MCF 10A (cell line): ENCODE data around the gene KLHDC7B. TPM values are rescaled to one million over a fixed set of nuclear protein-coding genes. Genes with fewer than 3 reads are reported as not detected.

Source experiments
- BruUV-seq: library from RNA; stranded (reverse); fragments of 400-500 nt; replicated peaks from 2 replicates; lab custom pipeline; 2021; lab: Mats Ljungman, UMichigan
- CTCF ChIA-PET: fragments of 300-600 bp; sonication (Branson Sonifier 250); formaldehyde crosslinking; extraction: SDS; loops from one replicate; lab custom pipeline; 2021; ENCODE audit warnings: antibody characterized with exemption, inconsistent platforms; lab: Yijun Ruan, JAX
- POLR2A ChIA-PET: fragments of 300-600, 350-650 bp; sonication (Branson Sonifier 250); formaldehyde crosslinking; extraction: SDS; loops from one replicate; lab custom pipeline; 2020; ENCODE audit warnings: antibody characterized with exemption, inconsistent platforms; lab: Yijun Ruan, JAX
- DNase-seq: peaks from one replicate; pipeline ENCODE4 v3.0.0-alpha.2; 2018; ENCODE audit not compliant: unreplicated experiment
- H3K27ac Mint-ChIP-seq: one replicate; pipeline ENCODE4 v1.8.0; 2022; ENCODE audit warnings: mild to moderate bottlenecking, low read depth, mixed read lengths; ENCODE audit not compliant: unreplicated experiment
- H3K27me3 Mint-ChIP-seq: one replicate; pipeline ENCODE4 v1.8.0; 2022; ENCODE audit warnings: mixed read lengths; ENCODE audit not compliant: insufficient read depth, unreplicated experiment
- H3K36me3 Mint-ChIP-seq: one replicate; pipeline ENCODE4 v1.8.0; 2022; ENCODE audit warnings: mild to moderate bottlenecking, moderate library complexity, mixed read lengths; ENCODE audit not compliant: insufficient read depth, unreplicated experiment
- H3K4me1 Mint-ChIP-seq: one replicate; pipeline ENCODE4 v1.8.0; 2022; ENCODE audit warnings: mixed read lengths; ENCODE audit not compliant: insufficient read depth, unreplicated experiment
- H3K4me3 Mint-ChIP-seq: one replicate; pipeline ENCODE4 v1.8.0; 2022; ENCODE audit warnings: mild to moderate bottlenecking, moderate library complexity, mixed read lengths; ENCODE audit not compliant: unreplicated experiment
- H3K9me3 Mint-ChIP-seq: one replicate; pipeline ENCODE4 v1.8.0; 2022; ENCODE audit warnings: mixed read lengths; ENCODE audit not compliant: unreplicated experiment
- intact Hi-C: fragments of 100-400 bp; cut with micrococcal nuclease; formaldehyde crosslinking; loops from 2 replicates; pipeline ENCODE4 v1.14.1; 2022
- total RNA-seq: library from RNA; stranded (reverse); gene quantifications from 2 replicates; pipeline ENCODE4 v1.2.3, GENCODE V29; 2022
- TF ChIP-seq, protein P1 (sequence below): fragments of 200-600 bp; IDR thresholded peaks from one replicate; pipeline ENCODE4 v1.8.0; 2022; ENCODE audit warnings: antibody characterized with exemption, mild to moderate bottlenecking; ENCODE audit not compliant: unreplicated experiment

The KLHDC7B gene
- total RNA-seq, 1 experiment from 2014 or later = 0.98 TPM

DNA sequence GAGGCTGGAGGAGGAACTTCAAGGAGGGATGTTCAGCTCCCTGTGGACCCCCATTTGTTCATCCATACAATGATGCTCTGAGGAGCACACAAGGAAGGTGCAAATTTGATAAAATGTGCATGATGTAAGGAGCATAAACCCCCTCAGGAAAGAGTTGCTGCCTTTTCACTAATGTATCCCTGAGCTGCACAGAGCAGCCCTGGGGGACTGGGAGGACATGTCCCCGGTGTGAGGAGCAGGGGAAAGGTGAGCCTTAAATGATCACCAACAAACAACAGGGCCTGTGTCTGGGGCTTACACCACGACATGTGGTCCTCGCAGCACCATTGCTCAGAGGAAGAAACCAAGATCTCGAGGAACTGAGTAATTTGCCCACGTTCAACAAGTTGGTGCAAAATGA lies 51.4 kb downstream of the KLHDC7B start:
- CTCF ChIA-PET = interaction anchor here (0.7 kb wide), 1 partner anchor 71 kb away, joined by 5 read pairs; the partner anchor contains the start of gene SCO2

DNA sequence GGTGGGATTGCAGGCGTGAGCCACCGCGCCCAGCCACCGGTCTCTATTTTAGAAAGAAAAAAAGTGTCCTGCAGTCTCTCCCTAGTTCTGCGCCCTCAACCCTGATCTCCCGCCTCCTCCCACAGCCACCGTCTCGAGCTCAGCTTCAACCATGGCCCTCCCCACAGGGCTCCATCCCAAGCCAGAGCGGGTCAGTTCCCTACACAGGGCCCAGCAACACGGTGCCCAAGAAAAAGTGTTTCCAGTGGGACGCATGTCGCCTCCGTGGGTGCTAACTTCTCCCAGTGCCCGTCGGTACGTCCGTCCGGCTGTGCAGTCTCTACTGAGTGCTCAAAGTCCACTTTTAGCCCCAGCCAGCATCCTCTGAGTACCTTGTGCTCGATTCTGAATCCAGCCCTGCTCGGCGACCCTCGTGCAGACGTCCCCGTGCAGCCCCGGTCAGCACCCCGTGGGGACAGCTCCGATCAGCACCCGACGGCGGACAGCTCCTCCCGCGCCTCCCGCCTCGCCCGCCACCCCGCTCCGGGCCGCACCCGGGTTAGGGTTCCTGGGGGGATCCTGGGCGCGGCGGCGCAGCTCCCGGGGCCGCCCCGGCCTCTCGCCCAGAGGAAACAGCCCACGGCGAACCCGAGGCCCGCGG lies 54.2 kb downstream of the KLHDC7B start:
- peaks cover 6% of the 10 kb centered on the region for H3K36me3 Mint-ChIP-seq

More for the DNA sequence above, 51.4 kb downstream of the KLHDC7B start:
- TF ChIP-seq, protein P1, sequence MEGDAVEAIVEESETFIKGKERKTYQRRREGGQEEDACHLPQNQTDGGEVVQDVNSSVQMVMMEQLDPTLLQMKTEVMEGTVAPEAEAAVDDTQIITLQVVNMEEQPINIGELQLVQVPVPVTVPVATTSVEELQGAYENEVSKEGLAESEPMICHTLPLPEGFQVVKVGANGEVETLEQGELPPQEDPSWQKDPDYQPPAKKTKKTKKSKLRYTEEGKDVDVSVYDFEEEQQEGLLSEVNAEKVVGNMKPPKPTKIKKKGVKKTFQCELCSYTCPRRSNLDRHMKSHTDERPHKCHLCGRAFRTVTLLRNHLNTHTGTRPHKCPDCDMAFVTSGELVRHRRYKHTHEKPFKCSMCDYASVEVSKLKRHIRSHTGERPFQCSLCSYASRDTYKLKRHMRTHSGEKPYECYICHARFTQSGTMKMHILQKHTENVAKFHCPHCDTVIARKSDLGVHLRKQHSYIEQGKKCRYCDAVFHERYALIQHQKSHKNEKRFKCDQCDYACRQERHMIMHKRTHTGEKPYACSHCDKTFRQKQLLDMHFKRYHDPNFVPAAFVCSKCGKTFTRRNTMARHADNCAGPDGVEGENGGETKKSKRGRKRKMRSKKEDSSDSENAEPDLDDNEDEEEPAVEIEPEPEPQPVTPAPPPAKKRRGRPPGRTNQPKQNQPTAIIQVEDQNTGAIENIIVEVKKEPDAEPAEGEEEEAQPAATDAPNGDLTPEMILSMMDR = no peak
- peaks cover 6% of the 10 kb centered on the region for H3K36me3 Mint-ChIP-seq
- no peaks in the 10 kb centered on the region for H3K9me3 Mint-ChIP-seq
- DNase-seq = no peak
- POLR2A ChIA-PET = no interaction called here
- BruUV-seq = no TSS peak
- H3K4me1 Mint-ChIP-seq = no peaks in the 10 kb centered on the region
- H3K27me3 Mint-ChIP-seq = peaks cover 9% of the 10 kb centered on the region
- no peak overlapping the region for H3K27ac Mint-ChIP-seq
- H3K4me3 Mint-ChIP-seq = no peak overlapping the region
- intact Hi-C loops = no loop called here

DNA sequence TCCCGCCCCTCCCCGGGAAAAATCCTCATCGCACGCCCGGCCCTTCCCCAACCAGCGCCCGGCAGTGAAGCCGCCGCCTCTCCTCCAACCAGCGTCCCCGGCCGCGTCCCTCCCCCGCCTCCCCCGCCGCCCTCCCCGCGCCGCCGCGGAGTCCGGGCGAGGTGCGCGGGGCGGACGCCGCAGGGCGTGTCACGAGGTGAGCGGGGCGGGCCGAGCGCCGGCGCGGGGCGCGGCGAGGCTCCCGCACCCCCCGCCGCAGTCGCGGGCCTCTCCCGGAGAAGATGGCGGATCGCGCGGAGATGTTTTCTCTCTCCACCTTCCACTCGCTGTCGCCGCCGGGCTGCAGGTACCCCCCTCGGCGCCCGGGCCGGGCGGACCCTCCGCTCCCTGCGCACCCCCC lies 54.8 kb downstream of the KLHDC7B start, which contains the start of gene MAPK8IP2:
Gene MAPK8IP2 (plus strand): TSS at position 256 of the 400 bp plus-strand sequence. CDS start 26 bp downstream, at position 282.
- Mint-ChIP-seq H3K9me3 (no peaks in the 10 kb centered on the region), H3K4me3 (peak within 1 kb of the TSS; percentile 58), H3K27me3 (peaks cover 13% of the 10 kb centered on the region), H3K4me1 (no peaks in the 10 kb centered on the region), H3K36me3 (peaks cover 6% of the 10 kb centered on the region), H3K27ac (no peak within 1 kb of the TSS)
- TF ChIP-seq, protein P1 = no peak
- no TSS peak for BruUV-seq
- POLR2A ChIA-PET = interaction anchor here (0.5 kb wide), 1 partner anchor 17 kb away, joined by 4 read pairs; no protein-coding TSS in a partner anchor
- CTCF ChIA-PET = no interaction called here
- DNase-seq = no peak
- intact Hi-C loops = no loop called here

More for the DNA sequence above, 54.2 kb downstream of the KLHDC7B start:
- H3K4me3 Mint-ChIP-seq = peak overlapping the region; percentile 50
- intact Hi-C loops = no loop called here
- POLR2A ChIA-PET = interaction anchor here (0.5 kb wide), 1 partner anchor 16 kb away, joined by 4 read pairs; no protein-coding TSS in a partner anchor
- H3K27ac Mint-ChIP-seq = no peak overlapping the region
- no peaks in the 10 kb centered on the region for H3K4me1 Mint-ChIP-seq
- DNase-seq = peak; percentile 9
- TF ChIP-seq, protein P1 = no peak
- BruUV-seq = no TSS peak
- peaks cover 13% of the 10 kb centered on the region for H3K27me3 Mint-ChIP-seq
- CTCF ChIA-PET = no interaction called here
- H3K9me3 Mint-ChIP-seq = no peaks in the 10 kb centered on the region

Other genes with a start within 250 kb of the KLHDC7B start
- 199 and 200 TPM in 2 replicates for gene PLXNB2, start 238.3 kb upstream of the KLHDC7B start, total RNA-seq
- gene DENND6B, start 218.9 kb upstream of the KLHDC7B start, total RNA-seq = 4.0 and 5.5 TPM in 2 replicates
- gene PPP6R2, start 202.6 kb upstream of the KLHDC7B start, total RNA-seq = 28.4 and 30.1 TPM in 2 replicates
- 82.1 and 106 TPM in 2 replicates for gene SBF1, start 70.9 kb upstream of the KLHDC7B start, total RNA-seq
- gene ADM2, start 64.4 kb upstream of the KLHDC7B start, total RNA-seq = 35.4 and 39.7 TPM in 2 replicates
- 0.63 and 1.6 TPM in 2 replicates for gene MIOX, start 59.0 kb upstream of the KLHDC7B start, total RNA-seq
- gene LMF2, start 38.2 kb upstream of the KLHDC7B start, total RNA-seq = 49.4 and 50.9 TPM in 2 replicates
- 31.6 and 39.8 TPM in 2 replicates for gene NCAPH2, start 37.7 kb upstream of the KLHDC7B start, total RNA-seq
- gene SCO2, start 20.3 kb upstream of the KLHDC7B start, total RNA-seq = 2.4 and 5.4 TPM in 2 replicates
- 41.0 and 54.4 TPM in 2 replicates for gene TYMP, start 15.9 kb upstream of the KLHDC7B start, total RNA-seq
- 0.82 and 1.2 TPM in 2 replicates for gene SYCE3, start 17.0 kb downstream of the KLHDC7B start, total RNA-seq
- 52.2 and 57.3 TPM in 2 replicates for gene CPT1B, start 32.5 kb downstream of the KLHDC7B start, total RNA-seq
- 51.4 and 60.6 TPM in 2 replicates for gene CHKB, start 37.0 kb downstream of the KLHDC7B start, total RNA-seq
- gene MAPK8IP2, start 54.9 kb downstream of the KLHDC7B start, total RNA-seq = 1.2 and 2.5 TPM in 2 replicates
- 21.3 and 22.0 TPM in 2 replicates for gene ARSA, start 82.3 kb downstream of the KLHDC7B start, total RNA-seq
- gene SHANK3, start 126.9 kb downstream of the KLHDC7B start, total RNA-seq = 1.2 and 1.9 TPM in 2 replicates
- not detected in 2 replicates for gene ACR, start 192.3 kb downstream of the KLHDC7B start, total RNA-seq
- gene RABL2B, start 237.7 kb downstream of the KLHDC7B start, total RNA-seq = 30.2 and 32.5 TPM in 2 replicates